ENCODE measurements around the gene LAT.

DNA sequence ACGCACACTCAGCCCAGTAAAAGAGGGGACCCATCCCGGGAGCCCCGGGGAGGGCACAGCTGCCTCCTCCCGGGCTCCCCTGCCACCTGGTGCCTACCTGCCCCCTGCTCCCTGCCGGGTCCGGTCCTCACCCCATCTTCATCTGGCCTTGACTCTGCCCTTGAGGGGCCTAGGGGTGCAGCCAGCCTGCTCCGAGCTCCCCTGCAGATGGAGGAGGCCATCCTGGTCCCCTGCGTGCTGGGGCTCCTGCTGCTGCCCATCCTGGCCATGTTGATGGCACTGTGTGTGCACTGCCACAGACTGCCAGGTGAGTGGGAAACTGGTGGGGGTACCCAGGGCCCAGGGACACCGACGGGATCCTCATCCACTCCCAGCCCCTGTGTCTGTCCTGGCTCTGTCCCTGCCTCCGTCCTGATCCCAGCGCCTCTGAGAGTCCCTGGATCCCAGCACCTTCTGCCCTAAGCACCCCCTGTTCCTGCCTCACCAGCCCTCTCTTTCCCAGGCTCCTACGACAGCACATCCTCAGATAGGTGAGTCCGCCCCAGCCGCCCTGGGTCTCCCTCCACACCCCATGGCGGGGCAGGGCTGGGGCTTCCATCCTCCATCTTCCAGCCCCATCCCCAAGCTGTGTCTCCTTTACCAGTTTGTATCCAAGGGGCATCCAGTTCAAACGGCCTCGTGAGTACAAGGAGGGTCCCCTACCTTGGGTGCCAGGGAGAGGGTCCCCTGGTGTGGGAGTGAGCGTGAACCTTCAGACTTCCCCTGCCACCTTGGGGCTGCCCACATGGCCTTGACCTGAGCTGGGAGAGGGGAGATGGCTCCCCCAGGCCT, 574 bp downstream of the LAT start:
- no peak for TF ChIP-seq POLR2A (IDR thresholded peaks at IDR 0.05)
- TF ChIP-seq, protein P1, sequence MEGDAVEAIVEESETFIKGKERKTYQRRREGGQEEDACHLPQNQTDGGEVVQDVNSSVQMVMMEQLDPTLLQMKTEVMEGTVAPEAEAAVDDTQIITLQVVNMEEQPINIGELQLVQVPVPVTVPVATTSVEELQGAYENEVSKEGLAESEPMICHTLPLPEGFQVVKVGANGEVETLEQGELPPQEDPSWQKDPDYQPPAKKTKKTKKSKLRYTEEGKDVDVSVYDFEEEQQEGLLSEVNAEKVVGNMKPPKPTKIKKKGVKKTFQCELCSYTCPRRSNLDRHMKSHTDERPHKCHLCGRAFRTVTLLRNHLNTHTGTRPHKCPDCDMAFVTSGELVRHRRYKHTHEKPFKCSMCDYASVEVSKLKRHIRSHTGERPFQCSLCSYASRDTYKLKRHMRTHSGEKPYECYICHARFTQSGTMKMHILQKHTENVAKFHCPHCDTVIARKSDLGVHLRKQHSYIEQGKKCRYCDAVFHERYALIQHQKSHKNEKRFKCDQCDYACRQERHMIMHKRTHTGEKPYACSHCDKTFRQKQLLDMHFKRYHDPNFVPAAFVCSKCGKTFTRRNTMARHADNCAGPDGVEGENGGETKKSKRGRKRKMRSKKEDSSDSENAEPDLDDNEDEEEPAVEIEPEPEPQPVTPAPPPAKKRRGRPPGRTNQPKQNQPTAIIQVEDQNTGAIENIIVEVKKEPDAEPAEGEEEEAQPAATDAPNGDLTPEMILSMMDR (IDR thresholded peaks at IDR 0.05), result no peak

All from lower leg skin (tissue), 3 donors.